Keratinocyte (primary cell): ENCODE measurements around the gene ENDOD1. TPM values are rescaled to one million over a fixed set of nuclear protein-coding genes. Genes with fewer than 3 reads are reported as not detected.

Source experiments
- DNase-seq: peaks from one replicate; pipeline ENCODE4 v3.0.0-alpha.2; 2011; ENCODE audit warnings: low read depth, missing footprints, low spot score
- FAIRE-seq: peaks from 2 replicates; lab custom pipeline; 2011; peaks lifted over from hg19 to GRCh38; lab: Jason Lieb, UNC
- H2AFZ ChIP-seq: 2 replicates; pipeline ENCODE4 v1.6.0; 2012; ENCODE audit warnings: low read length, control low read depth, inconsistent platforms; ENCODE audit not compliant: control insufficient read depth
- H3K27ac ChIP-seq: 2 replicates; pipeline ENCODE4 v1.5.1; 2011; ENCODE audit warnings: low read length; ENCODE audit not compliant: control insufficient read depth, insufficient read depth
- H3K27me3 ChIP-seq: 3 replicates; pipeline ENCODE4 v1.6.0; 2011; ENCODE audit warnings: low read length; ENCODE audit not compliant: control insufficient read depth, insufficient read depth; ENCODE audit errors: extremely low read depth
- H3K36me3 ChIP-seq, 2 experiments: 2 replicates in 1 of 2; 3 replicates in 1 of 2; pipeline ENCODE4 v1.5.1; 2011; ENCODE audit warnings: low read length in 2 of 2, mild to moderate bottlenecking in 1 of 2; ENCODE audit not compliant: control insufficient read depth in 2 of 2, insufficient read depth in 2 of 2; ENCODE audit errors: extremely low read depth in 1 of 2
- H3K4me1 ChIP-seq: 3 replicates; pipeline ENCODE4 v1.5.1; 2011; ENCODE audit warnings: low read length; ENCODE audit not compliant: control insufficient read depth, insufficient read depth; ENCODE audit errors: extremely low read depth
- H3K4me2 ChIP-seq: 3 replicates; pipeline ENCODE4 v1.6.0; 2011; ENCODE audit warnings: low read depth, low read length; ENCODE audit not compliant: control insufficient read depth, insufficient read depth; ENCODE audit errors: extremely low read depth
- H3K4me3 ChIP-seq, 3 experiments: fragments of 200-600 bp in 1 of 3; sonication (generic) in 1 of 3; 2 replicates in 2 of 3; 3 replicates in 1 of 3; pipeline ENCODE4 v1.5.1; 2011 to 2016; ENCODE audit warnings: low read length in 3 of 3, mild to moderate bottlenecking in 3 of 3, control low read depth in 2 of 3, inconsistent platforms in 1 of 3, low read depth in 1 of 3, mixed read lengths in 1 of 3, mixed run types in 1 of 3, moderate library complexity in 1 of 3; ENCODE audit not compliant: control insufficient read depth in 2 of 3, insufficient read depth in 2 of 3; ENCODE audit errors: extremely low read depth in 1 of 3
- H3K79me2 ChIP-seq: 2 replicates; pipeline ENCODE4 v1.6.0; 2012; ENCODE audit warnings: low read length; ENCODE audit not compliant: control insufficient read depth, insufficient read depth
- H3K9ac ChIP-seq: 3 replicates; pipeline ENCODE4 v1.6.0; 2011; ENCODE audit warnings: low read length; ENCODE audit not compliant: control insufficient read depth, insufficient read depth; ENCODE audit errors: extremely low read depth
- H3K9me1 ChIP-seq: 3 replicates; pipeline ENCODE4 v1.6.0; 2011; ENCODE audit warnings: low read length; ENCODE audit not compliant: control insufficient read depth, insufficient read depth; ENCODE audit errors: extremely low read depth
- H3K9me3 ChIP-seq: 2 replicates; pipeline ENCODE4 v1.5.1; 2012; ENCODE audit warnings: low read depth, low read length; ENCODE audit not compliant: control insufficient read depth
- H4K20me1 ChIP-seq: 3 replicates; pipeline ENCODE4 v1.6.0; 2011; ENCODE audit warnings: low read length; ENCODE audit not compliant: control insufficient read depth, insufficient read depth; ENCODE audit errors: extremely low read depth
- EZH2 ChIP-seq: IDR thresholded peaks from one replicate; pipeline ENCODE4 v1.6.1; 2012; ENCODE audit warnings: inconsistent platforms, mild to moderate bottlenecking, low read length, moderate library complexity
- dilution Hi-C: fragments of 300-500 bp; cut with MboI; formaldehyde crosslinking; loops from one replicate; pipeline ENCODE4 v1.7.0; 2020; ENCODE audit warnings: low sequenced_read_pairs; ENCODE audit not compliant: extremely low pct_ligation_motif_present
- polyA plus RNA-seq, 5 experiments: library from polyadenylated mRNA; depleted of rRNA in 3 of 5; stranded (reverse) in 3 of 5; stranded (forward) in 1 of 5; unstranded in 1 of 5; fragments of >200 nt; gene quantifications; 1 replicate in 1 of 5; 2 replicates in 3 of 5; 3 replicates in 1 of 5; pipeline versions ENCODE4 v1.2.1 to v1.2.3, GENCODE V29; 2011 to 2012; ENCODE audit warnings: missing spikeins in 2 of 5, low read depth in 1 of 5, low replicate concordance in 1 of 5
- TF ChIP-seq, protein P1 (sequence below), 3 experiments: IDR thresholded peaks in 1 of 3; conservative IDR thresholded peaks in 1 of 3; optimal IDR thresholded peaks in 1 of 3; 2 replicates in 2 of 3; 3 replicates in 1 of 3; pipeline versions ENCODE3 to v1.5.1; 2011; ENCODE audit warnings: low read length in 3 of 3, mild to moderate bottlenecking in 3 of 3, moderate library complexity in 2 of 3, control low read depth in 1 of 3, inconsistent platforms in 1 of 3; ENCODE audit not compliant: insufficient read depth in 2 of 3; ENCODE audit errors: extremely low read depth in 1 of 3

Gene ENDOD1
- polyA plus RNA-seq, 1 donor (not counting 4 experiments of a cell fraction or from before 2014, with no cell fraction given), result 27.2 TPM

DNA sequence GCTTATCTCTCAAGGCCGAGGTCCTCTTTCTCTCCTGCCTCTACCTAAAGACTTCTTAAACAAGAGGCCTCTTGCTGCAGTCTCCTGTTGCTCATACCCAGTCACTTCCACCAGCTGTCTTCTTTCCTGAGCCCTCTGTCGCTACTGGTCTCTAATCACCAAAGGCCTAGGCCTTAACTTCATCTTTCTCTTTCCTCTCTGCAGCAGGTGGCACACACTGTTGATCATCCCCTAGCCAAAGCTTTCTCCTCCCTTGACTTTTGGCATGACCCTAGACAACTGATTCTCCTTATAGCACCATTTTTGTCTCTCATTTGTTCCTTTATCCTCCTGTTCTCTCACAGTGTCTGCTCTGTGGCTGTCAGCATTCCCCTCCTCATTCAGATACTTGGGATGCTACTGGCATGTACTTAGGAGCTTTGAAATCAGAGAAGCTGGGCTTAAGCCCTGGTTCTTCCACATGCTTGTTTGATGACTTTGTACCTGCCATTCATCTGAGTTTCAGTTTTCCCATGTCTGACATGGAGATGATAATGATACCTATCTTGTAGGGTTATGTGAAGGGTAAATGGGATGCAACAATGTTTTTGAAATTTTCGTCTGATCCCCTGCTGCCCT is 22.4 kb downstream of the ENDOD1 start:
- Histone ChIP-seq H3K9me1 (no peaks in the 10 kb centered on the region), H2AFZ (no peak overlapping the region), H3K4me3 (no peak overlapping the region), H4K20me1 (no peaks in the 10 kb centered on the region), H3K27me3 (no peaks in the 10 kb centered on the region), H3K9me3 (no peaks in the 10 kb centered on the region), H3K79me2 (peaks cover 10% of the 10 kb centered on the region), H3K27ac (no peak overlapping the region), H3K4me2 (no peak overlapping the region), H3K4me1 (peaks cover 21% of the 10 kb centered on the region), H3K9ac (no peak overlapping the region), H3K36me3 (no peaks in the 10 kb centered on the region)
- dilution Hi-C loops, result no loop called here
- FAIRE-seq (no peak), DNase-seq (no peak)
- no peak for TF ChIP-seq EZH2
- TF ChIP-seq, protein P1, sequence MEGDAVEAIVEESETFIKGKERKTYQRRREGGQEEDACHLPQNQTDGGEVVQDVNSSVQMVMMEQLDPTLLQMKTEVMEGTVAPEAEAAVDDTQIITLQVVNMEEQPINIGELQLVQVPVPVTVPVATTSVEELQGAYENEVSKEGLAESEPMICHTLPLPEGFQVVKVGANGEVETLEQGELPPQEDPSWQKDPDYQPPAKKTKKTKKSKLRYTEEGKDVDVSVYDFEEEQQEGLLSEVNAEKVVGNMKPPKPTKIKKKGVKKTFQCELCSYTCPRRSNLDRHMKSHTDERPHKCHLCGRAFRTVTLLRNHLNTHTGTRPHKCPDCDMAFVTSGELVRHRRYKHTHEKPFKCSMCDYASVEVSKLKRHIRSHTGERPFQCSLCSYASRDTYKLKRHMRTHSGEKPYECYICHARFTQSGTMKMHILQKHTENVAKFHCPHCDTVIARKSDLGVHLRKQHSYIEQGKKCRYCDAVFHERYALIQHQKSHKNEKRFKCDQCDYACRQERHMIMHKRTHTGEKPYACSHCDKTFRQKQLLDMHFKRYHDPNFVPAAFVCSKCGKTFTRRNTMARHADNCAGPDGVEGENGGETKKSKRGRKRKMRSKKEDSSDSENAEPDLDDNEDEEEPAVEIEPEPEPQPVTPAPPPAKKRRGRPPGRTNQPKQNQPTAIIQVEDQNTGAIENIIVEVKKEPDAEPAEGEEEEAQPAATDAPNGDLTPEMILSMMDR (optimal IDR thresholded peaks at IDR 0.05 in 1 of 3, IDR thresholded peaks at IDR 0.05 in 1 of 3, conservative IDR thresholded peaks at IDR 0.05 in 1 of 3; ENCODE audit: extremely low read depth in 1 of 3, insufficient read depth in 2 of 3, low read length in 3 of 3), result no peak

DNA sequence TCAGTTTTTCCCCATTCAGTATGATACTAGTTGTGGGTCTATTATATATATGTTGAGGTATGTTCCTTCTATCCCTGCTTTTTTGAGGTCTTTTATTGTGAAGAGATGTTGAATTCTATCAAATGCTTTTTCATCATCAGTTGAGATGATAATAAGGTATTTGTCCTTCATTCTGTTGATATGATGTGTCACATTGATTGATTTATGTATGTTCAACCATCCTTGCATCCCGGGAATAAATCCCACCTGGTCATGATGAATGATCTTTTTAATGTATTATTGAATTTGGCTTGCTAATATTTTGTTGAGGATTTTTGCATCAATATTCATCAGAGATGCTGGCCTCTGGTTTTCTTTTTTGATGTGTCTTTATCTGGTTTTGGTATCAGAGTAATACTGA is 26.0 kb downstream of the ENDOD1 start:
- dilution Hi-C loops, result no loop called here
- TF ChIP-seq, protein P1 (optimal IDR thresholded peaks at IDR 0.05 in 1 of 3, IDR thresholded peaks at IDR 0.05 in 1 of 3, conservative IDR thresholded peaks at IDR 0.05 in 1 of 3; ENCODE audit: extremely low read depth in 1 of 3, insufficient read depth in 2 of 3, low read length in 3 of 3), result no peak
- no peak for TF ChIP-seq EZH2
- H3K4me3 ChIP-seq, result no peak overlapping the region
- H3K36me3 ChIP-seq, result no peaks in the 10 kb centered on the region
- H3K4me1 ChIP-seq, result peaks cover 17% of the 10 kb centered on the region
- no peak overlapping the region for H3K9ac ChIP-seq
- no peaks in the 10 kb centered on the region for H4K20me1 ChIP-seq
- peaks cover 2% of the 10 kb centered on the region for H3K9me1 ChIP-seq
- peaks cover 13% of the 10 kb centered on the region for H3K79me2 ChIP-seq
- H3K27me3 ChIP-seq, result no peaks in the 10 kb centered on the region
- H2AFZ ChIP-seq, result no peak overlapping the region
- DNase-seq, result no peak
- no peaks in the 10 kb centered on the region for H3K9me3 ChIP-seq
- no peak for FAIRE-seq
- H3K27ac ChIP-seq, result no peak overlapping the region
- no peak overlapping the region for H3K4me2 ChIP-seq
